Astrocyte (in vitro differentiated cells and primary cell): ENCODE measurements around the gene CREB3L1. TPM values are rescaled to one million over a fixed set of nuclear protein-coding genes. Genes with fewer than 3 reads are reported as not detected.

ENCODE experiments used
- DNase-seq: peaks from one replicate; pipeline ENCODE4 v3.0.0-alpha.2; 2010; ENCODE audit warnings: low read depth
- FAIRE-seq: peaks from 2 replicates; lab custom pipeline; 2011; peaks lifted over from hg19 to GRCh38; lab: Jason Lieb, UNC
- H2AFZ ChIP-seq: 2 replicates; pipeline ENCODE4 v1.6.0; 2012; ENCODE audit warnings: low read depth, low read length, inconsistent platforms
- H3K27ac ChIP-seq: 2 replicates; pipeline ENCODE4 v1.5.1; 2011; ENCODE audit warnings: low read depth, low read length, inconsistent platforms
- H3K27me3 ChIP-seq: 2 replicates; pipeline ENCODE4 v1.6.0; 2011; ENCODE audit warnings: low read length, inconsistent platforms; ENCODE audit not compliant: insufficient read depth
- H3K36me3 ChIP-seq: 2 replicates; pipeline ENCODE4 v1.5.1; 2011; ENCODE audit warnings: low read length, inconsistent platforms; ENCODE audit not compliant: insufficient read depth
- H3K4me1 ChIP-seq: 2 replicates; pipeline ENCODE4 v1.5.1; 2011; ENCODE audit warnings: low read length, inconsistent platforms; ENCODE audit not compliant: insufficient read depth
- H3K4me2 ChIP-seq: 2 replicates; pipeline ENCODE4 v1.6.0; 2012; ENCODE audit warnings: low read length, inconsistent platforms
- H3K4me3 ChIP-seq: 2 replicates; pipeline ENCODE4 v1.5.1; 2011; ENCODE audit warnings: low read depth, mild to moderate bottlenecking, low read length, inconsistent platforms; ENCODE audit not compliant: insufficient read depth
- H3K79me2 ChIP-seq: 2 replicates; pipeline ENCODE4 v1.6.0; 2012; ENCODE audit warnings: mild to moderate bottlenecking, low read length, inconsistent platforms; ENCODE audit not compliant: insufficient read depth
- H3K9ac ChIP-seq: 2 replicates; pipeline ENCODE4 v1.6.0; 2012; ENCODE audit warnings: mild to moderate bottlenecking, low read length, inconsistent platforms
- H3K9me3 ChIP-seq: 2 replicates; pipeline ENCODE4 v1.5.1; 2012; ENCODE audit warnings: low read depth, mild to moderate bottlenecking, low read length, inconsistent platforms; ENCODE audit not compliant: insufficient read depth
- H4K20me1 ChIP-seq: 2 replicates; pipeline ENCODE4 v1.6.0; 2012; ENCODE audit warnings: low read length, inconsistent platforms; ENCODE audit not compliant: insufficient read depth
- H3K27ac Mint-ChIP-seq: one replicate; pipeline ENCODE4 v1.8.0; 2021; ENCODE audit warnings: mild to moderate bottlenecking, mixed read lengths; ENCODE audit not compliant: unreplicated experiment
- H3K27me3 Mint-ChIP-seq: one replicate; pipeline ENCODE4 v1.8.0; 2021; ENCODE audit warnings: low read depth, mixed read lengths; ENCODE audit not compliant: unreplicated experiment
- H3K36me3 Mint-ChIP-seq: one replicate; pipeline ENCODE4 v1.8.0; 2021; ENCODE audit warnings: low read depth, mixed read lengths; ENCODE audit not compliant: unreplicated experiment
- H3K4me1 Mint-ChIP-seq: one replicate; pipeline ENCODE4 v1.8.0; 2021; ENCODE audit warnings: low read depth, mixed read lengths; ENCODE audit not compliant: unreplicated experiment
- H3K4me3 Mint-ChIP-seq: one replicate; pipeline ENCODE4 v1.8.0; 2021; ENCODE audit warnings: mild to moderate bottlenecking, moderate library complexity, mixed read lengths; ENCODE audit not compliant: unreplicated experiment
- H3K9me3 Mint-ChIP-seq: one replicate; pipeline ENCODE4 v1.8.0; 2021; ENCODE audit warnings: mild to moderate bottlenecking, mixed read lengths; ENCODE audit not compliant: unreplicated experiment
- EZH2 ChIP-seq: IDR thresholded peaks from 2 replicates; pipeline ENCODE4 v1.6.1; 2012; ENCODE audit warnings: mild to moderate bottlenecking, low read length, inconsistent platforms; ENCODE audit not compliant: insufficient read depth
- total RNA-seq: library from RNA; stranded (reverse); gene quantifications from 2 replicates; pipeline ENCODE4 v1.2.1, GENCODE V29; 2021
- TF ChIP-seq, protein P1 (sequence below): IDR thresholded peaks from 2 replicates; pipeline ENCODE4 v1.5.1; 2011; ENCODE audit warnings: low read depth, mild to moderate bottlenecking, inconsistent platforms, low read length, moderate library complexity; ENCODE audit not compliant: insufficient read depth

Gene CREB3L1
- total RNA-seq, 1 donor from 2014 or later = 324 TPM

GRCh38 chr11:46264976-46265375 lies 12.5 kb upstream of the CREB3L1 start:
- Histone ChIP-seq H3K4me3 (no peak overlapping the region), H4K20me1 (no peaks in the 10 kb centered on the region), H3K9me3 (no peaks in the 10 kb centered on the region), H3K4me1 (no peaks in the 10 kb centered on the region), H2AFZ (no peak overlapping the region), H3K9ac (no peak overlapping the region), H3K36me3 (no peaks in the 10 kb centered on the region), H3K79me2 (no peaks in the 10 kb centered on the region), H3K4me2 (no peak overlapping the region), H3K27me3 (peaks cover 4% of the 10 kb centered on the region), H3K27ac (no peak overlapping the region)
- peaks cover 14% of the 10 kb centered on the region for H3K27me3 Mint-ChIP-seq
- FAIRE-seq (no peak), DNase-seq (no peak)
- TF ChIP-seq, protein P1, sequence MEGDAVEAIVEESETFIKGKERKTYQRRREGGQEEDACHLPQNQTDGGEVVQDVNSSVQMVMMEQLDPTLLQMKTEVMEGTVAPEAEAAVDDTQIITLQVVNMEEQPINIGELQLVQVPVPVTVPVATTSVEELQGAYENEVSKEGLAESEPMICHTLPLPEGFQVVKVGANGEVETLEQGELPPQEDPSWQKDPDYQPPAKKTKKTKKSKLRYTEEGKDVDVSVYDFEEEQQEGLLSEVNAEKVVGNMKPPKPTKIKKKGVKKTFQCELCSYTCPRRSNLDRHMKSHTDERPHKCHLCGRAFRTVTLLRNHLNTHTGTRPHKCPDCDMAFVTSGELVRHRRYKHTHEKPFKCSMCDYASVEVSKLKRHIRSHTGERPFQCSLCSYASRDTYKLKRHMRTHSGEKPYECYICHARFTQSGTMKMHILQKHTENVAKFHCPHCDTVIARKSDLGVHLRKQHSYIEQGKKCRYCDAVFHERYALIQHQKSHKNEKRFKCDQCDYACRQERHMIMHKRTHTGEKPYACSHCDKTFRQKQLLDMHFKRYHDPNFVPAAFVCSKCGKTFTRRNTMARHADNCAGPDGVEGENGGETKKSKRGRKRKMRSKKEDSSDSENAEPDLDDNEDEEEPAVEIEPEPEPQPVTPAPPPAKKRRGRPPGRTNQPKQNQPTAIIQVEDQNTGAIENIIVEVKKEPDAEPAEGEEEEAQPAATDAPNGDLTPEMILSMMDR = no peak
- no peaks in the 10 kb centered on the region for H3K4me1 Mint-ChIP-seq
- H3K36me3 Mint-ChIP-seq = no peaks in the 10 kb centered on the region
- no peak overlapping the region for H3K27ac Mint-ChIP-seq
- H3K9me3 Mint-ChIP-seq = no peaks in the 10 kb centered on the region
- H3K4me3 Mint-ChIP-seq = no peak overlapping the region

DNA sequence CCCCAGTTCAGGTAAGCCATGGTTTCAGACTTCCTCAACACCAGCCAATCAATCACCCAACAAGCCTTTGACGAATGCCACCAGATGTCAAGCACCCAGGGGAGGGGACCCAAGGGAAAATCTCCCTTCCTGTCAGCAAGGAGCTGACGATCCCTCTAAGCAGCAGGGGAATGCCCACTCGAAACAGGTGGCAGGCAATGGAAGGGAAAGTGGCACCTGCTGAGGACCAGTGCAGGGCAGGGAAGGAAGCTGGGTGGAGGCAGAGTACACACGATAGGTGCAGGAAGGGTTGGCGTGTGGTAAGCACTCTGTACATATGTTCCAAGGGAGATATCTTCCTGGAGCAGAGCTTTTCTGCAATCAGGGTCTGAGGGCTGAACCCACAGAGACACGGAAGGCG lies 11.7 kb upstream of the CREB3L1 start:
- H3K9ac ChIP-seq = no peak overlapping the region
- no peak overlapping the region for H3K4me3 ChIP-seq
- no peaks in the 10 kb centered on the region for H3K9me3 ChIP-seq
- no peaks in the 10 kb centered on the region for H4K20me1 ChIP-seq
- no peak for FAIRE-seq
- no peak overlapping the region for H3K4me2 ChIP-seq
- no peak overlapping the region for H3K4me3 Mint-ChIP-seq
- no peaks in the 10 kb centered on the region for H3K36me3 Mint-ChIP-seq
- no peak for DNase-seq
- no peak overlapping the region for H3K27ac ChIP-seq
- no peaks in the 10 kb centered on the region for H3K36me3 ChIP-seq
- TF ChIP-seq, protein P1 = no peak
- TF ChIP-seq EZH2 = no peak
- peaks cover 4% of the 10 kb centered on the region for H3K27me3 ChIP-seq
- H2AFZ ChIP-seq = no peak overlapping the region
- no peak overlapping the region for H3K27ac Mint-ChIP-seq
- H3K4me1 Mint-ChIP-seq = no peaks in the 10 kb centered on the region
- no peaks in the 10 kb centered on the region for H3K9me3 Mint-ChIP-seq
- H3K4me1 ChIP-seq = no peaks in the 10 kb centered on the region
- peaks cover 14% of the 10 kb centered on the region for H3K27me3 Mint-ChIP-seq
- no peaks in the 10 kb centered on the region for H3K79me2 ChIP-seq

GRCh38 chr11:46267930-46268329 lies 9.5 kb upstream of the CREB3L1 start:
- Mint-ChIP-seq H3K27me3 (peaks cover 11% of the 10 kb centered on the region), H3K27ac (no peak overlapping the region), H3K4me3 (no peak overlapping the region), H3K9me3 (no peaks in the 10 kb centered on the region), H3K36me3 (no peaks in the 10 kb centered on the region), H3K4me1 (peaks cover 17% of the 10 kb centered on the region)
- FAIRE-seq (no peak), DNase-seq (no peak)
- peaks cover 12% of the 10 kb centered on the region for H3K4me1 ChIP-seq
- peaks cover under 1% of the 10 kb centered on the region for H3K27me3 ChIP-seq
- H4K20me1 ChIP-seq = no peaks in the 10 kb centered on the region
- H2AFZ ChIP-seq = no peak overlapping the region
- no peaks in the 10 kb centered on the region for H3K36me3 ChIP-seq
- TF ChIP-seq, protein P1 = no peak
- no peak for TF ChIP-seq EZH2
- no peak overlapping the region for H3K9ac ChIP-seq
- no peak overlapping the region for H3K27ac ChIP-seq
- no peak overlapping the region for H3K4me3 ChIP-seq
- no peak overlapping the region for H3K4me2 ChIP-seq
- H3K79me2 ChIP-seq = no peaks in the 10 kb centered on the region
- H3K9me3 ChIP-seq = no peaks in the 10 kb centered on the region
